Endodermal cell (in vitro differentiated cells): ENCODE data around the gene ARID3B. TPM values are rescaled to one million over a fixed set of nuclear protein-coding genes. Genes with fewer than 3 reads are reported as not detected.
A peak's percentile ranks its signal among the peaks of the same experiment; 100 is the strongest.

Experiments
- DNase-seq: peaks from one replicate; pipeline ENCODE4 v3.0.0-alpha.2; 2017
- H3K27ac ChIP-seq: 2 replicates; pipeline ENCODE4 v1.5.1; 2013; ENCODE audit warnings: mild to moderate bottlenecking, low read depth, low read length, moderate library complexity
- H3K27me3 ChIP-seq: 2 replicates; pipeline ENCODE4 v1.6.1; 2013; ENCODE audit warnings: mild to moderate bottlenecking, low read length, moderate library complexity; ENCODE audit not compliant: insufficient read depth, control insufficient read depth, poor library complexity, severe bottlenecking
- H3K36me3 ChIP-seq: 2 replicates; pipeline ENCODE4 v1.7.0; 2013; ENCODE audit warnings: mild to moderate bottlenecking, low read length, moderate library complexity; ENCODE audit not compliant: control insufficient read depth, insufficient read depth
- H3K4me1 ChIP-seq: one replicate; pipeline ENCODE4 v1.7.0; 2013; ENCODE audit warnings: low read length; ENCODE audit not compliant: control insufficient read depth, insufficient read depth
- H3K4me3 ChIP-seq: 2 replicates; pipeline ENCODE4 v1.5.1; 2013; ENCODE audit warnings: mild to moderate bottlenecking, low read length, moderate library complexity
- H3K9ac ChIP-seq: 2 replicates; pipeline ENCODE4 v1.6.1; 2013; ENCODE audit warnings: mild to moderate bottlenecking, low read length, moderate library complexity; ENCODE audit not compliant: poor library complexity, severe bottlenecking; ENCODE audit errors: extremely low read depth
- H3K9me3 ChIP-seq: 2 replicates; pipeline ENCODE4 v1.6.1; 2013; ENCODE audit warnings: mild to moderate bottlenecking, low read length, moderate library complexity; ENCODE audit not compliant: control insufficient read depth
- H3K27ac Mint-ChIP-seq: 2 replicates; pipeline ENCODE4 v1.8.0; 2020; ENCODE audit warnings: mixed read lengths
- H3K27me3 Mint-ChIP-seq: 2 replicates; pipeline ENCODE4 v1.8.0; 2021; ENCODE audit warnings: mild to moderate bottlenecking, mixed read lengths; ENCODE audit not compliant: insufficient read depth
- H3K36me3 Mint-ChIP-seq: 2 replicates; pipeline ENCODE4 v1.8.0; 2020; ENCODE audit warnings: low read depth, mixed read lengths
- H3K4me1 Mint-ChIP-seq: 2 replicates; pipeline ENCODE4 v1.8.0; 2020; ENCODE audit warnings: mixed read lengths
- H3K4me3 Mint-ChIP-seq: 2 replicates; pipeline ENCODE4 v1.8.0; 2020; ENCODE audit warnings: mild to moderate bottlenecking, moderate library complexity, mixed read lengths
- H3K9me3 Mint-ChIP-seq: 2 replicates; pipeline ENCODE4 v1.8.0; 2020; ENCODE audit warnings: mild to moderate bottlenecking, mixed read lengths
- CTCF ChIP-seq: fragments of 200-600 bp; sonication (generic); conservative IDR thresholded peaks from 2 replicates; pipeline ENCODE4 v1.5.0; 2021; ENCODE audit warnings: antibody characterized with exemption, mild to moderate bottlenecking
- WGBS, 2 experiments: methylation state at CpG; one replicate each; pipeline versions ENCODE4 v1.1.5 to v1.1.7; 2013; ENCODE audit warnings: missing lambda C conversion rate in 2 of 2, mixed read lengths in 1 of 2; ENCODE audit not compliant: insufficient coverage in 1 of 2, insufficient read length in 1 of 2; 5-methylcytosine and 5-hydroxymethylcytosine counted together
- total RNA-seq, 2 donors: library from RNA; stranded (reverse); fragmentation: NEBNext Ultra II Directional in 1 of 2; extraction: Animal tissue kit (Norgen Biotek cat#: 25700) in 1 of 2; gene quantifications; 2 replicates in 1 of 2; 3 replicates in 1 of 2; pipeline ENCODE4 v1.2.1, GENCODE V29; 2021

ARID3B gene
- total RNA-seq, 2 donors from 2014 or later, result 98.1 to 99.4 TPM

- Histone ChIP-seq H3K27me3 (no peaks in the 10 kb centered on the region), H3K27ac (no peak overlapping the region), H3K36me3 (peaks cover 86% of the 10 kb centered on the region), H3K4me1 (no peaks in the 10 kb centered on the region), H3K4me3 (no peak overlapping the region), H3K9ac (no peak overlapping the region), H3K9me3 (no peaks in the 10 kb centered on the region)
- no peak overlapping the region for H3K4me3 Mint-ChIP-seq
- H3K9me3 Mint-ChIP-seq, result no peaks in the 10 kb centered on the region
- H3K27me3 Mint-ChIP-seq, result no peaks in the 10 kb centered on the region
- peaks cover 32% of the 10 kb centered on the region for H3K36me3 Mint-ChIP-seq
- WGBS, 2 experiments, result 82 to 92% methylated on average over 1 to 2 of the region's 2 CpGs
- H3K27ac Mint-ChIP-seq, result no peak overlapping the region
- no peaks in the 10 kb centered on the region for H3K4me1 Mint-ChIP-seq
- DNase-seq, result peak; percentile 41
- TF ChIP-seq CTCF, result no peak
Measured at GRCh38 chr15:74633781-74634180, 92.8 kb downstream of the ARID3B start.

- H3K27ac ChIP-seq, result no peak overlapping the region
- H3K4me1 ChIP-seq, result no peaks in the 10 kb centered on the region
- H3K27me3 ChIP-seq, result no peaks in the 10 kb centered on the region
- peak; percentile 96 for TF ChIP-seq CTCF
- Mint-ChIP-seq H3K4me1 (no peaks in the 10 kb centered on the region), H3K36me3 (peaks cover 28% of the 10 kb centered on the region), H3K27ac (no peak overlapping the region), H3K9me3 (no peaks in the 10 kb centered on the region), H3K4me3 (no peak overlapping the region), H3K27me3 (no peaks in the 10 kb centered on the region)
- 25 to 27% methylated on average over 4 to 5 of the region's 5 CpGs for WGBS, 2 experiments
- H3K9ac ChIP-seq, result no peak overlapping the region
- no peaks in the 10 kb centered on the region for H3K9me3 ChIP-seq
- peak; percentile 90 for DNase-seq
- peaks cover 93% of the 10 kb centered on the region for H3K36me3 ChIP-seq
- H3K4me3 ChIP-seq, result no peak overlapping the region
Measured at GRCh38 chr15:74635228-74635627, 94.2 kb downstream of the ARID3B start.

- WGBS, 2 experiments, result 80 to 88% methylated on average over 1 of the region's 1 CpG
- no peak overlapping the region for H3K27ac Mint-ChIP-seq
- Histone ChIP-seq H3K9me3 (no peaks in the 10 kb centered on the region), H3K4me3 (no peak overlapping the region), H3K27me3 (no peaks in the 10 kb centered on the region), H3K9ac (no peak overlapping the region), H3K36me3 (peaks cover 85% of the 10 kb centered on the region), H3K4me1 (no peaks in the 10 kb centered on the region), H3K27ac (no peak overlapping the region)
- H3K4me1 Mint-ChIP-seq, result peaks cover 2% of the 10 kb centered on the region
- TF ChIP-seq CTCF, result no peak
- H3K27me3 Mint-ChIP-seq, result no peaks in the 10 kb centered on the region
- no peaks in the 10 kb centered on the region for H3K9me3 Mint-ChIP-seq
- no peak overlapping the region for H3K4me3 Mint-ChIP-seq
- no peak for DNase-seq
- peaks cover 27% of the 10 kb centered on the region for H3K36me3 Mint-ChIP-seq
Measured at GRCh38 chr15:74636984-74637383, 96.0 kb downstream of the ARID3B start.
